Endothelial cell of umbilical vein (primary cell): Measurements from ENCODE around the gene MAP4K4.

Source experiments
- CTCF ChIP-seq, 2 donors: IDR thresholded peaks; 1 replicate in 1 of 2; 2 replicates in 1 of 2; pipeline ENCODE4 v1.5.1; 2011; ENCODE audit warnings: low read length in 2 of 2, mild to moderate bottlenecking in 2 of 2, moderate library complexity in 2 of 2, control low read depth in 1 of 2, inconsistent platforms in 1 of 2, low read depth in 1 of 2; ENCODE audit not compliant: insufficient read depth in 1 of 2; ENCODE audit errors: extremely low read depth in 1 of 2
- EZH2 ChIP-seq: IDR thresholded peaks from 2 replicates; pipeline ENCODE4 v1.6.1; 2012; ENCODE audit warnings: borderline replicate concordance, low read depth, mild to moderate bottlenecking, moderate library complexity, low read length, inconsistent platforms; ENCODE audit not compliant: severe bottlenecking
- MAX ChIP-seq: IDR thresholded peaks from 2 replicates; pipeline ENCODE4 v1.6.1; 2011; ENCODE audit not compliant: insufficient read depth, insufficient read length
- POLR2A ChIP-seq: IDR thresholded peaks from 2 replicates; pipeline ENCODE4 v1.6.1; 2012; ENCODE audit warnings: low read depth, mild to moderate bottlenecking, control low read depth, low read length

GRCh38 chr2:101732773-101733256 lies 35.3 kb downstream of the MAP4K4 start:
- TF ChIP-seq CTCF (IDR thresholded peaks at IDR 0.05; ENCODE audit: extremely low read depth in 1 of 2, insufficient read depth in 1 of 2, low read depth in 1 of 2, low read length in 2 of 2): no peak
- no peak for TF ChIP-seq POLR2A
- TF ChIP-seq MAX: no peak
- TF ChIP-seq EZH2: no peak
